Nephron (organoid): Measurements from ENCODE around the gene EHBP1.
A peak's percentile ranks its signal among the peaks of the same experiment; 100 is the strongest.

Experiments
- H3K27ac Mint-ChIP-seq, 3 experiments: 2 replicates each; pipeline ENCODE4 v1.8.0; 2020; ENCODE audit warnings: mixed read lengths in 3 of 3, mild to moderate bottlenecking in 2 of 3, moderate library complexity in 1 of 3
- H3K27me3 Mint-ChIP-seq: 2 replicates; pipeline ENCODE4 v1.8.0; 2021; ENCODE audit warnings: low read depth, mild to moderate bottlenecking, moderate library complexity, mixed read lengths
- H3K36me3 Mint-ChIP-seq: 2 replicates; pipeline ENCODE4 v1.8.0; 2020; ENCODE audit warnings: low read depth, mixed read lengths
- H3K4me1 Mint-ChIP-seq: 2 replicates; pipeline ENCODE4 v1.8.0; 2020; ENCODE audit warnings: mixed read lengths
- H3K4me3 Mint-ChIP-seq, 3 experiments: 2 replicates each; pipeline ENCODE4 v1.8.0; 2020; ENCODE audit warnings: mild to moderate bottlenecking in 3 of 3, mixed read lengths in 3 of 3, moderate library complexity in 2 of 3
- H3K9me3 Mint-ChIP-seq: 2 replicates; pipeline ENCODE4 v1.8.0; 2020; ENCODE audit warnings: mixed read lengths
- TF ChIP-seq, protein P1 (sequence below), 3 experiments: fragments of 200-600 bp; sonication (generic); IDR thresholded peaks; one replicate each; pipeline ENCODE4 v1.5.0; 2021; ENCODE audit warnings: antibody characterized with exemption in 3 of 3; ENCODE audit not compliant: unreplicated experiment in 3 of 3

The EHBP1 gene

DNA sequence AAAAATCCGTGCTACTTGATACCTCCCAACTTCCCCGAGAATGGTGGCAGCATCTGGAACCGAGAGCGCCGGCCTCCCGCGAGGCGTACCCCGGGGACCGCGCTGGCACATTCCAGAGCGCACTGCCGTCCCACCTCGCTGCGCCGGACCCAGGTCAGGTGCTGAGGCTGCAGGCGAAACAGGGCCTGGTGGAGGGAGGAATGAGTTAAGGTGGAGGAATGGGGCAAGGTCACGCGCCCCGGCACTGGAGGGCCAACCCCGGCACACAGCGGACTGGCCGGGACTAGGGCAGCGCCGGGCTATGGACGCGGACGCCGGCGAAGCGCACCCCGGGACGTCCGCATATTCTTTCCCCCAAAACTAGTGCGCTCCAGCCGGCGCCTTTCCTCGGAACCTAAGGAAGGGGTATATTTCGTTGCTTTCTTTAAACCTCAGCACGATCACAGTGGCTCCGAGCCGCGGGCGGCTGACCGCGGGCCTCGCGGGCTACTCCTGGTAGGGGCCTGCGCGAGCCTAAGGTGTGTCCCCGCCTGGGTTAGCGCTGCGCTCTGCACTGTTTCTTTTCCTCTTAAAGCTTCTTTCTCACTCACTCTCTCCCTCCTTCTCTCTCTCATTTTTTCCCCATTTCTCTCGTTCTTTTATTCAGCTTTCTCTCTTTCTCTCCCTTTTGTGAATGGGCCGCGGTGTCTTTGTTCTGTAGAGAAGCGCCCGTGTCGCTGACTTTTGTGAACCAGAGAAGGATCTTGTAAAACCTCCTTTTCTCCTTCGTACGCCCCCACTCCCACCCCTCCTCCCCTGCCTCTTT lies 343.1 kb downstream of the EHBP1 start:
- H3K36me3 Mint-ChIP-seq = peaks cover 21% of the 10 kb centered on the region
- TF ChIP-seq, protein P1, sequence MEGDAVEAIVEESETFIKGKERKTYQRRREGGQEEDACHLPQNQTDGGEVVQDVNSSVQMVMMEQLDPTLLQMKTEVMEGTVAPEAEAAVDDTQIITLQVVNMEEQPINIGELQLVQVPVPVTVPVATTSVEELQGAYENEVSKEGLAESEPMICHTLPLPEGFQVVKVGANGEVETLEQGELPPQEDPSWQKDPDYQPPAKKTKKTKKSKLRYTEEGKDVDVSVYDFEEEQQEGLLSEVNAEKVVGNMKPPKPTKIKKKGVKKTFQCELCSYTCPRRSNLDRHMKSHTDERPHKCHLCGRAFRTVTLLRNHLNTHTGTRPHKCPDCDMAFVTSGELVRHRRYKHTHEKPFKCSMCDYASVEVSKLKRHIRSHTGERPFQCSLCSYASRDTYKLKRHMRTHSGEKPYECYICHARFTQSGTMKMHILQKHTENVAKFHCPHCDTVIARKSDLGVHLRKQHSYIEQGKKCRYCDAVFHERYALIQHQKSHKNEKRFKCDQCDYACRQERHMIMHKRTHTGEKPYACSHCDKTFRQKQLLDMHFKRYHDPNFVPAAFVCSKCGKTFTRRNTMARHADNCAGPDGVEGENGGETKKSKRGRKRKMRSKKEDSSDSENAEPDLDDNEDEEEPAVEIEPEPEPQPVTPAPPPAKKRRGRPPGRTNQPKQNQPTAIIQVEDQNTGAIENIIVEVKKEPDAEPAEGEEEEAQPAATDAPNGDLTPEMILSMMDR (IDR thresholded peaks at IDR 0.05; ENCODE audit: unreplicated experiment in 3 of 3) = no peak
- peak overlapping the region; percentile 69 to 84 (median 71) for H3K4me3 Mint-ChIP-seq
- H3K27me3 Mint-ChIP-seq = peaks cover 97% of the 10 kb centered on the region
- H3K9me3 Mint-ChIP-seq = no peaks in the 10 kb centered on the region
- H3K4me1 Mint-ChIP-seq = peaks cover 36% of the 10 kb centered on the region
- no peak overlapping the region for H3K27ac Mint-ChIP-seq

DNA sequence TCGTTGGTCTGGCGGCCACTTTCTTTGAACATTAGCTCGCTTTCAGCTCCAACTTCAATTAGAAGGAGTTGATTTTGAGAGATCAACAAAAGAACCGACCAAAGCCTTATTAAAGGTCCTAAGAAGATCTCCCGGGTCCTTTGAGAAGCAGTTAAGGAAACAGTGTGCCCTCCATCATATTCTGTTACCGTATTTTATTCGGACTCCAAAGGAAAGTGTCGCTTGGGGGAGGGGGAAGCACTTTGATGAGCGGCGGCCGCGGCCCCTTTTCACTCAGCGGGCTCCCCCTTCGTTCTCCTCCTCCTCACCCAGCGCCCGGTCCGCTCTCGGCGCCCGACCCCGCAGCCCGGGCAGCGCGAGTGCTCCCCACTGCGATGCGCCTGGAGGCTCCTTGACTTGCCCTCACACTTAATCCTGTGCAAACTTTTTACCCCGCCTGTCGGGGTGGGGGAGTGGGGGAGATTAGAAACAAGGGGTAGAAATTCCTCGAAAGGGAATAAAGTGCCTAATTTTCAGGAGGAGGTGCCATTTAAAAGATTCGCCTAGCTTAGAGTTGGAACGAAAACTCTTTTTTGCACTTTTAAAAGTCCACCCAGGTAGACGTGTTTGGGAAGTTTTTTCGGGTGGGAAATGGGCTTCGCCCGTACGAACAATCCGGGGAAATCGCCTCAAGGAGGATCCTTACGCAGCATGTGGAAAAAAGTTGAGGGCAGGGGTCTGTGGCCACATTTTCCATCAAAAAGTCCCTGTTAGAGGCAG lies 343.9 kb downstream of the EHBP1 start:
- H3K4me1 Mint-ChIP-seq = peaks cover 40% of the 10 kb centered on the region
- H3K27ac Mint-ChIP-seq = no peak overlapping the region
- peaks cover 97% of the 10 kb centered on the region for H3K27me3 Mint-ChIP-seq
- peak overlapping the region; percentile 71 to 84 (median 84) for H3K4me3 Mint-ChIP-seq
- H3K36me3 Mint-ChIP-seq = peaks cover 21% of the 10 kb centered on the region
- TF ChIP-seq, protein P1 (IDR thresholded peaks at IDR 0.05; ENCODE audit: unreplicated experiment in 3 of 3) = no peak
- H3K9me3 Mint-ChIP-seq = no peaks in the 10 kb centered on the region

DNA sequence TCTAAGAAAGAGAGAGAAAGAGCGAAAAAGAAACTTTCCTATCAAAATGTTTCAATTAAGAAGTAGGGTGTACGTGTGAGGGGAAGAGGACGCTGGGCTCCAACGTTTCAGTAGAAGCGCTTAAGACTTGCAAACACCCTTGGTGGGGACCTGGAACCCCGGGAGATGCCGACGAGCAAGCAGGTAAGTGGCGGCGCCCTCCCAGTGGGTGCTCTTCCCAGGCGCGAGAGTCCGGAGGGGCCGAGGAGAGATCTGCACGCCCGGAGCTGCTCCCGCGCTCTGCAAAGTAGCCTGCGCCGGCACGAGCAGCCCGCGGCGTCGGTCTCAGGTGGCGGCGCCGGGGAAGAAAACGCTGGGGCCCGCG lies 344.4 kb downstream of the EHBP1 start:
- Mint-ChIP-seq H3K36me3 (peaks cover 20% of the 10 kb centered on the region), H3K27ac (no peak overlapping the region), H3K4me1 (peaks cover 45% of the 10 kb centered on the region), H3K9me3 (no peaks in the 10 kb centered on the region), H3K27me3 (peaks cover 97% of the 10 kb centered on the region), H3K4me3 (peak overlapping the region; percentile 71 to 84 (median 84))
- TF ChIP-seq, protein P1 (IDR thresholded peaks at IDR 0.05; ENCODE audit: unreplicated experiment in 3 of 3) = no peak

DNA sequence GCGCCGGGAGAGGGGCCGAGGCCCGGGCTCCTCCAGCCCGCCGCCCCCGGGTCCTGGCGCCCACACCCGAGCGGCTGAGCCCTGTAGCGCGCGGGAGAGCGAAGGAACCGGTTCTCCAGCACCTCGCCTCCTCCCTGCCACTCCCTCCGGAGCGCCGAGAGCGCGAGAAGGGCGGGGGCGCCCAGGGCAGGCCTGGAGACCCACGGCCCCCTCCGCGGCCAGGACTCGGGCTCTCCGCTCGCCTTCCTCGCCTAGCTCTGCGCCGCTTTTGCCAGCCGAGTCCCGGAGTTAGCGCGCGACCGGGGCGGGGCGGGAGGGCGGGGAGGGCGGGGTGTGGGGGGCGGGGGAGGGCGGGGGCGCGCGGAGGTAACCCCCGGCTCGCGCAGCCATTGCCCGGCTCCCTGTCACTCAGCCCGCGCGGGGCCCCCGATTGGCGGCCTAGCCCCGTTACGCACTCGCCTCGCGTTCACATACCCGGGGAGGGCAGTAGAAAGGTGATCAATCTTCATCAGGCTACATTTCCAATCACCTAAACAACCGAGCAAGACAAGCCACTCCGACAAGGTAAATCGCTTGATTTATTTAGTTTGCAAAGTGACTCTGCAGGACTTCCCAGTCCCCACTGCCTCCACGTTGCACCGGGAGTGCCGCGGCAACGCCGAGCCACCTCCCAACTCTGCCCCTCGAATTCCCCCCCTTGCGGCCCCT lies 345.0 kb downstream of the EHBP1 start, which contains the start of gene OTX1:
OTX1 (plus strand) TSS at position 497 of the 708 bp plus-strand sequence. CDS start 2,161 bp downstream, outside the sequence.
- no peaks in the 10 kb centered on the region for H3K9me3 Mint-ChIP-seq
- peaks cover 97% of the 10 kb centered on the region for H3K27me3 Mint-ChIP-seq
- peaks cover 47% of the 10 kb centered on the region for H3K4me1 Mint-ChIP-seq
- TF ChIP-seq, protein P1 (IDR thresholded peaks at IDR 0.05; ENCODE audit: unreplicated experiment in 3 of 3) = no peak
- no peak within 1 kb of the TSS for H3K27ac Mint-ChIP-seq
- H3K36me3 Mint-ChIP-seq = peaks cover 14% of the 10 kb centered on the region
- H3K4me3 Mint-ChIP-seq = peak within 1 kb of the TSS; percentile 76 to 84 (median 84)

DNA sequence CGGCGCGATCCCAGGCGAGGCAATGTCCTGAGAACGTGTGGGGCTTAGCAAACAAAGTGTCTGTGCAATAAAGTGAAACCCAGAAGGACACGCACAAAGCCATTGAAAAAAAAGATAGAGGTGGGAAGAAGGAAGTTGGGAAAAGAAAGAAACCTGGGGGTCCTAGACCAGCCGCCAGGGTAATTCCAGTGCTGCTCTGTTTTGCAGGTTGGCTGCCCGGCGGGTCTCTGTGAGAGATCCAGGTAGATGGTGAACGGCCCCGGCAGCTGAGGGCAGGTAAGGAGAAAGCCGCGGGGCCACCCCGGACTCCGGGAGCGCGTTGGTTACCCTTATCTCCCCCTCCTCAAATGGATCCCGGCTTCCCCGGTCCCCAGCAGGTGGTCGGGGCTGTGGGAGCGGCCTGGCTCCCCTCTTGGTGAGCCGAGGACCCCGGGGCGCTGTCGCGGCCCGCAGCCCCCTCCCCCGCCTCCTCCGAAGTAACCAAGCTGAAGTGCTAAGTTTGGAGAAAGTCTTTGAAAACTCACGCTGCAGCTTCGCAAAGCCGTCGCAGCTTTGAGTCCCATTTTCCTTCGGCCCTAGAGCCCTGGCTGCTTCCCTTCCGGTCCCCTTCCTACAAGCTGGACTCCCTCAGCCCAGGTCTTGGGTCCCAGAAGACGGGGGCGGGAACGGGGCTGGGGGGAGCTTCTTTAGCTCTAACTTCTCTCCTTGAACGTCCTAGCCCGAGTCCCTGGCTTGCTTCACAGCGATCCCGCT lies 345.7 kb downstream of the EHBP1 start:
- H3K9me3 Mint-ChIP-seq = no peaks in the 10 kb centered on the region
- peaks cover 97% of the 10 kb centered on the region for H3K27me3 Mint-ChIP-seq
- H3K36me3 Mint-ChIP-seq = peaks cover 7% of the 10 kb centered on the region
- H3K4me3 Mint-ChIP-seq = peak overlapping the region; percentile 76 to 78 (median 77)
- no peak overlapping the region for H3K27ac Mint-ChIP-seq
- TF ChIP-seq, protein P1 (IDR thresholded peaks at IDR 0.05; ENCODE audit: unreplicated experiment in 3 of 3) = no peak
- H3K4me1 Mint-ChIP-seq = peaks cover 54% of the 10 kb centered on the region
